Neural progenitor cell (in vitro differentiated cells): Measurements from ENCODE around the gene MC1R.

Experiments used
- EZH2 ChIP-seq: fragments of 200-600 bp; sonication (generic); IDR thresholded peaks from 2 replicates; pipeline ENCODE4 v1.6.1; 2017; ENCODE audit warnings: antibody characterized with exemption, mild to moderate bottlenecking, moderate library complexity
- EZH2phosphoT487 ChIP-seq: fragments of 200-600 bp; sonication (generic); IDR thresholded peaks from 2 replicates; pipeline ENCODE4 v1.6.1; 2017; ENCODE audit warnings: antibody characterized with exemption
- TF ChIP-seq, protein P1 (sequence below): fragments of 200-600 bp; sonication (generic); IDR thresholded peaks from 2 replicates; pipeline ENCODE4 v1.5.1; 2017; ENCODE audit warnings: antibody characterized with exemption, mild to moderate bottlenecking

DNA sequence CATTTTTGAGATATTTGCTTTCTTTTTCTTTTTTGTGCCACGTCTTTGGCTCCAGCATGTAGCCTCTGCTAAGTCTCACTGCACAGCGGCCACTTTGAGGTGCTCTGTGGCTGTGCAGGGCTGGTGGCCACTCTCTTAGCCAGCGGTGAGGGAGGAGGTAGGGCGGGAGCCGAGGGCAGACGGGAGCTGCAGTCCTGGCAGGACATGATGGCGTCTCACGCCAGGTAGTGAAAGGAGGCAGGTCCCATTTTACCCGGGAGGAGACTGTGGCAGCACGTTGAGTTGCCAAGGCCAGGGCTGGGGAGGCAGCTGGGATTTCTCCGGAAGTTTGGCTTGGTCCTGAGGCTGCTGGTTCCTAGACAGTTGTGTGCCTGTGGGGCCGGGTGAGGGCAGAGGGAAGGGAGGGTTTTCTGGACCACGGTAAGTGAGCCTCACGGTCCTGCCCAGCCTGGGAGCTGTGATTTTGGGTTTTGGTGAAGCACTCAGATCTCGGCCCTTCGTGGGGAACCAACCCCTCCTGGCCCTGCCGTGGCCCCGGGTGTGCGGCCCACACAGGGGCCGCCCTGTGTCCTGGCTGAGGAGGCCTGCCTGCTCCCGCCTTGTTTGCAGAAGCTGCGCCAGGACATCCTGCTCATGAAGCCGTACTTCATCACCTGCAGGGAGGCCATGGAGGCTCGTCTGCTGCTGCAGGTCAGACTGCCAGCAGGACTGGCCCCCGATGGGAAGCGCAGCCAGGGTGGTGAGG is 44.3 kb downstream of the MC1R start:
- TF ChIP-seq, protein P1, sequence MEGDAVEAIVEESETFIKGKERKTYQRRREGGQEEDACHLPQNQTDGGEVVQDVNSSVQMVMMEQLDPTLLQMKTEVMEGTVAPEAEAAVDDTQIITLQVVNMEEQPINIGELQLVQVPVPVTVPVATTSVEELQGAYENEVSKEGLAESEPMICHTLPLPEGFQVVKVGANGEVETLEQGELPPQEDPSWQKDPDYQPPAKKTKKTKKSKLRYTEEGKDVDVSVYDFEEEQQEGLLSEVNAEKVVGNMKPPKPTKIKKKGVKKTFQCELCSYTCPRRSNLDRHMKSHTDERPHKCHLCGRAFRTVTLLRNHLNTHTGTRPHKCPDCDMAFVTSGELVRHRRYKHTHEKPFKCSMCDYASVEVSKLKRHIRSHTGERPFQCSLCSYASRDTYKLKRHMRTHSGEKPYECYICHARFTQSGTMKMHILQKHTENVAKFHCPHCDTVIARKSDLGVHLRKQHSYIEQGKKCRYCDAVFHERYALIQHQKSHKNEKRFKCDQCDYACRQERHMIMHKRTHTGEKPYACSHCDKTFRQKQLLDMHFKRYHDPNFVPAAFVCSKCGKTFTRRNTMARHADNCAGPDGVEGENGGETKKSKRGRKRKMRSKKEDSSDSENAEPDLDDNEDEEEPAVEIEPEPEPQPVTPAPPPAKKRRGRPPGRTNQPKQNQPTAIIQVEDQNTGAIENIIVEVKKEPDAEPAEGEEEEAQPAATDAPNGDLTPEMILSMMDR = no peak
- TF ChIP-seq EZH2 = no peak
- TF ChIP-seq EZH2phosphoT487 = no peak
